ENCODE results near the gene HTR5A.

DNA sequence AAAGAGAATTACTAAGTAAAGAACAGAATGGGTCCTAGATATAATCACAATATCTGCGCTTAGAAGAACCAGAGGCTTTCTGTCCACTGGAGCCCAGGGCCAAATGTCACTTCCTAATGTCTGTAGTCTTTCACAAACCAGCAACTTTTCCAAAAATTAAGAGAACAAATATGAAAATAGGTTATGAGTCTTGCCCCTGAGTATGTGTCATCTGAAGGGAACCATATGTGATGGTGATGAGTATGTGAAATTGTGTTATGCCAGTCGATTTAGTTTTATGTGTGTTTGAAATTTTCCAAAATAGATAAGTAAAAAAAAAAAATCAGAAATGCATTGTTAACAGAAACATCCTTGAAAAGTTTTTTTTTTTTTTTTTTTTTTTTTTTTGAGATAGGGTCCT is 15.4 kb upstream of the HTR5A start:
- TF ChIP-seq, protein P1, sequence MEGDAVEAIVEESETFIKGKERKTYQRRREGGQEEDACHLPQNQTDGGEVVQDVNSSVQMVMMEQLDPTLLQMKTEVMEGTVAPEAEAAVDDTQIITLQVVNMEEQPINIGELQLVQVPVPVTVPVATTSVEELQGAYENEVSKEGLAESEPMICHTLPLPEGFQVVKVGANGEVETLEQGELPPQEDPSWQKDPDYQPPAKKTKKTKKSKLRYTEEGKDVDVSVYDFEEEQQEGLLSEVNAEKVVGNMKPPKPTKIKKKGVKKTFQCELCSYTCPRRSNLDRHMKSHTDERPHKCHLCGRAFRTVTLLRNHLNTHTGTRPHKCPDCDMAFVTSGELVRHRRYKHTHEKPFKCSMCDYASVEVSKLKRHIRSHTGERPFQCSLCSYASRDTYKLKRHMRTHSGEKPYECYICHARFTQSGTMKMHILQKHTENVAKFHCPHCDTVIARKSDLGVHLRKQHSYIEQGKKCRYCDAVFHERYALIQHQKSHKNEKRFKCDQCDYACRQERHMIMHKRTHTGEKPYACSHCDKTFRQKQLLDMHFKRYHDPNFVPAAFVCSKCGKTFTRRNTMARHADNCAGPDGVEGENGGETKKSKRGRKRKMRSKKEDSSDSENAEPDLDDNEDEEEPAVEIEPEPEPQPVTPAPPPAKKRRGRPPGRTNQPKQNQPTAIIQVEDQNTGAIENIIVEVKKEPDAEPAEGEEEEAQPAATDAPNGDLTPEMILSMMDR (IDR thresholded peaks at IDR 0.05; ENCODE audit: low read depth, low read length) = no peak
- no peak for TF ChIP-seq EZH2phosphoT487 (IDR thresholded peaks at IDR 0.05; ENCODE audit: low read depth)
